Body of pancreas (tissue), 4 donors: ENCODE data around the gene NUFIP1. TPM values are rescaled to one million over a fixed set of nuclear protein-coding genes. Genes with fewer than 3 reads are reported as not detected.

Source experiments
- ATAC-seq: fragments of 150-250 bp; one replicate; pipeline ENCODE4 v1.9.1; 2016
- DNase-seq, 4 donors: peaks; one replicate each; pipeline ENCODE4 v3.0.0-alpha.2; 2019
- H3K27ac ChIP-seq, 4 donors: fragments of 200-600 bp; sonication (generic); 1 replicate in 3 of 4; 2 replicates in 1 of 4; pipeline versions ENCODE4 v1.5.1 to v1.6.1; 2016 to 2019; ENCODE audit warnings: mild to moderate bottlenecking in 1 of 4, mixed read lengths in 1 of 4, moderate library complexity in 1 of 4
- H3K27me3 ChIP-seq, 2 donors: fragments of 200-600 bp; sonication (generic); one replicate each; pipeline ENCODE4 v1.6.0; 2016; ENCODE audit warnings: mild to moderate bottlenecking in 1 of 2
- H3K36me3 ChIP-seq, 2 donors: fragments of 200-600 bp; sonication (generic); replicated peaks in 1 of 2; 2 replicates each; pipeline ENCODE4 v1.5.1; 2016; ENCODE audit warnings: low read depth in 2 of 2; ENCODE audit not compliant: insufficient read depth in 1 of 2
- H3K4me1 ChIP-seq: fragments of 200-600 bp; sonication (generic); one replicate; pipeline ENCODE4 v1.6.0; 2016
- H3K4me3 ChIP-seq, 2 donors: fragments of 200-600 bp; sonication (generic); 1 replicate in 1 of 2; 2 replicates in 1 of 2; pipeline ENCODE4 v1.5.1; 2016 to 2019
- H3K9me3 ChIP-seq, 3 donors: fragments of 200-600 bp; sonication (generic); 1 replicate in 2 of 3; 2 replicates in 1 of 3; pipeline ENCODE4 v1.5.1; 2016
- CTCF ChIP-seq, 7 experiments: fragments of 450-650 bp in 4 of 7; fragments of 200-600 bp in 3 of 7; sonication (generic) in 3 of 7; IDR thresholded peaks; one replicate each; pipeline ENCODE4 v1.5.1; 2016 to 2019; ENCODE audit warnings: antibody characterized with exemption in 7 of 7
- POLR2A ChIP-seq, 3 donors: fragments of 450-650 bp; IDR thresholded peaks; one replicate each; pipeline ENCODE4 v1.6.1; 2016; ENCODE audit warnings: antibody characterized with exemption in 3 of 3, mild to moderate bottlenecking in 2 of 3
- WGBS, 2 donors: methylation state at CpG; one replicate each; pipeline ENCODE4 v1.1.5; 2017; 5-methylcytosine and 5-hydroxymethylcytosine counted together
- intact Hi-C: fragments of 100-400 bp; cut with DNase I; formaldehyde crosslinking; loops from one replicate; pipeline ENCODE4 v1.15.1; 2023
- total RNA-seq, 2 donors: library from RNA; depleted of rRNA; stranded (reverse); fragments of >200 nt; gene quantifications; one replicate each; pipeline ENCODE4 v1.1.0, GENCODE V29; 2016

Gene NUFIP1
- total RNA-seq, 2 donors from 2014 or later = 1.3 to 1.6 TPM

DNA sequence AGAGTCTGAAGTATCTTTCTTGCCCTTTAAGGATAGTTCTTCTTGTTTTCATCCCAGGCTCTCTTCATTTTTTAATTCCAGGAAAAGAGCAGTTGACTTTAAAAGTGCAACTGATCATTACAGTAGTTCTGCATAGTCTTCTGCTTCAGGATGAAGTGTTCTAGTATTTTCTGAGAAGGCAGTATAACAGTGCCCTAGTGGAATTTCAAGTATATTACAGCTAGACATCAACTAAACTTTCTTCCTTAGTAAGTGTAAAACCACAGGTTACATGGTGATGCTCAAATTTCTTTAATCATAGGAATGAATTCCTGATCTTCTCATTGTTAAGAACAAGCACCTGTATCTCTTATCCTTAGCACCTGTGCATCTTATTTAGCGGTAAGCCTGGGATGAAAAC is 10.9 kb downstream of the NUFIP1 start:
- H3K27ac ChIP-seq = no peak overlapping the region
- H3K4me1 ChIP-seq = peaks cover 12% of the 10 kb centered on the region
- no peak for DNase-seq
- 96 to 100% methylated on average over 1 of the region's 1 CpG for WGBS, 2 donors
- no peak for TF ChIP-seq CTCF (IDR thresholded peaks at IDR 0.05)
- TF ChIP-seq POLR2A (IDR thresholded peaks at IDR 0.05) = no peak
- intact Hi-C loops = no loop called here
- no peak overlapping the region for H3K4me3 ChIP-seq
- no peak for ATAC-seq
- no peaks in the 10 kb centered on the region for H3K9me3 ChIP-seq
- H3K36me3 ChIP-seq = peaks cover 0 to 15% of the 10 kb centered on the region in 2 donors
- H3K27me3 ChIP-seq = no peaks in the 10 kb centered on the region

DNA sequence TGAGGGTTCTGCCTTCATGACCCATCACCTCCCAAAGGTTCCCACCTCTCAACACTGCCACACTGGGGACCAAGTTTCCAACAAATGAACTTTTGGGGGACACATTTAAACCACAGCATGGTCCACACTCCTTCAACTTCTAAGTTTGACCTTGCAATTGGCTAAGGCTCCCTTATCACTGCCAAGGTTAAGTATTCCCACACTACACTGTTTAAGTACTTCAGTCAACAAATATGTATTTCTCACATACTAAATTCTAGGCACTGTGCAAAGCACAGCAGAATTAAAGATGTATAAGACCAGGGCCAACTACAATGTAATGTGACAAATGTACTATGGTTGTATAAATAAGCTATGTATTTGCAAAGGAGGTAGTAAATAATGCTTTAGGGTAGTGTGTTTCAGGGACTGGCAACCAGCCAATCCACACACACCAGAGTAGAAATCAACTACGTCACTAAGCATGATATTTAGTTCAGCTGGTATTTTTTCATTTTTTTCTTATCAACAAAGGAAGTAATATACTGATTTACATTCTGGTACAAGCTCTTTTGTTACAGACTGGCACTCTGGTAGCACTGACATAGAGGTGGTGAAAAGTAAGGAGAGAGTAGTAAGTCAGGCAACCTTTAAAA is 12.2 kb downstream of the NUFIP1 start:
- peaks cover 0 to 15% of the 10 kb centered on the region in 2 donors for H3K36me3 ChIP-seq

DNA sequence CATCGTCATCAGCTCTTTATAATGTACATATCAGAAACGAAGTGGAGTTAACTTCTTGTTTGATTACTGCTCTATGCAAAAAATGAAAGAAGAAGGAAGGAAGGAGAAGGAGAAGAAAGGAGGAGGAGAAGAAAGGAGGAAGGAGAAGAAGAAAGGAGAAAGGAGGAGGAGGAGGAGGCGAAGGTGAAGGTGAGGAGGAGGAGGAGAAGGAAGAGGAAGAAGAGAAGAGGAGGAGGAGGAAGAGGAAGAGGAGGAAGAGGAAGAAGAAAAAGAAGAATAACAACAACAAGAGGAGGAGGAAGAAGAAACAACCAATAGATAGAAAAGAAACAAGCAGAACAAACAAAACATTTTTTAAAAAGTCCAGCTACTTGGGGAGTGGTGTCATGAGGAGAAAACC is 13.1 kb downstream of the NUFIP1 start:
- intact Hi-C loops = no loop called here

More for the DNA sequence above, 12.2 kb downstream of the NUFIP1 start:
- 11 to 33% methylated on average over 1 of the region's 1 CpG for WGBS, 2 donors
- DNase-seq = peak; percentile 22 to 54 (median 44)
- H3K4me3 ChIP-seq = no peak overlapping the region
- H3K27me3 ChIP-seq = no peaks in the 10 kb centered on the region
- ATAC-seq = peak; percentile 40
- H3K9me3 ChIP-seq = no peaks in the 10 kb centered on the region
- peaks cover 12% of the 10 kb centered on the region for H3K4me1 ChIP-seq
- peak overlapping the region in 2 of 4 donors; percentile 10 to 19 for H3K27ac ChIP-seq
- intact Hi-C loops = no loop called here
- TF ChIP-seq CTCF (IDR thresholded peaks at IDR 0.05) (no peak), POLR2A (IDR thresholded peaks at IDR 0.05) (no peak)

DNA sequence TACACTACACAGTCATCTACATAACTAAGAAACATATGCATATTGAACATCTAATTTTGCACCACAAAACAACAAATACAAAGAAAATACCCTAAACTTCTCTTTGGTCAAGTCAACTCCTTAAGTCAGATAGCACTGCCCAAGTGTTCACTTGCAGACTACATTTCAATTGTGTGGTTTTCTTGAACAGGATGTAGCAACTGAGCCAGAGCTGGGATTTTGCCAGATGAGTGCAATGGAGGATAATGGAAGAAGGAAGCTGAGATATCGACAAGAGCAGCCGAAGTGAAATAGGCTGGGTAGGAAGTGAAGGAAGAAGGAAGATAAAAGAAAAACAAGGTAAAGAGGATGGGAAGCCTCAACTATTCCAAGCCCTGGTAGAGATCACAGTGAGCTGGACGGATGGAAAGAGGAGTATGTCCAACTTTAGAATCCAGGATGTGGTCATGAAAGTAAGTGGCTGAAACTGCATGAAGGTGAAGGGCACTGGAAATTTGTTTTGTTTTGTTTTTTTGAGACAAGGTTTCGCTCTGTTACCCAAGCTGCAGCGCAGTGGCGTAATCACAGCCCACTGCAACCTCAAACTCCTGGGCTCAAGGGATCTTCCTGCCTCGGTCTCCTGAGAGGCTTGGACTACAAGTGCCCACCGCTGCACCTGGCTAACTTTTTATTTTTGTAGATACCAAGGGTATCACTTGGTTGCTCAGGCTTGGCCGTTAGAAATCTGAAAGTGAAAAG is 15.0 kb downstream of the NUFIP1 start:
- no peak overlapping the region for H3K27ac ChIP-seq
- DNase-seq = peak in 3 of 4 donors; percentile 18 to 25 (median 23)
- H3K9me3 ChIP-seq = no peaks in the 10 kb centered on the region
- H3K4me3 ChIP-seq = no peak overlapping the region
- peaks cover 12% of the 10 kb centered on the region for H3K4me1 ChIP-seq
- peaks cover 0 to 8% of the 10 kb centered on the region in 2 donors for H3K36me3 ChIP-seq
- intact Hi-C loops = loop anchor here (5.0 kb wide), 1 partner anchor 492 kb away; no protein-coding TSS in a partner anchor
- no peak for TF ChIP-seq CTCF (IDR thresholded peaks at IDR 0.05)
- TF ChIP-seq POLR2A (IDR thresholded peaks at IDR 0.05) = no peak
- no peak for ATAC-seq
- no peaks in the 10 kb centered on the region for H3K27me3 ChIP-seq
- WGBS, 2 donors = 69 to 78% methylated on average over 9 of the region's 9 CpGs

More for the DNA sequence above, 13.1 kb downstream of the NUFIP1 start:
- Histone ChIP-seq H3K27me3 (no peaks in the 10 kb centered on the region), H3K36me3 (peaks cover 0 to 15% of the 10 kb centered on the region in 2 donors), H3K4me3 (no peak overlapping the region), H3K27ac (no peak overlapping the region), H3K4me1 (peaks cover 12% of the 10 kb centered on the region), H3K9me3 (no peaks in the 10 kb centered on the region)
- WGBS, 2 donors = 68 to 85% methylated on average over 3 of the region's 3 CpGs
- TF ChIP-seq CTCF (IDR thresholded peaks at IDR 0.05) (no peak), POLR2A (IDR thresholded peaks at IDR 0.05) (no peak)
- ATAC-seq (no peak), DNase-seq (no peak)
